Measurements from ENCODE around the gene MTO1.

MTO1 gene

DNA sequence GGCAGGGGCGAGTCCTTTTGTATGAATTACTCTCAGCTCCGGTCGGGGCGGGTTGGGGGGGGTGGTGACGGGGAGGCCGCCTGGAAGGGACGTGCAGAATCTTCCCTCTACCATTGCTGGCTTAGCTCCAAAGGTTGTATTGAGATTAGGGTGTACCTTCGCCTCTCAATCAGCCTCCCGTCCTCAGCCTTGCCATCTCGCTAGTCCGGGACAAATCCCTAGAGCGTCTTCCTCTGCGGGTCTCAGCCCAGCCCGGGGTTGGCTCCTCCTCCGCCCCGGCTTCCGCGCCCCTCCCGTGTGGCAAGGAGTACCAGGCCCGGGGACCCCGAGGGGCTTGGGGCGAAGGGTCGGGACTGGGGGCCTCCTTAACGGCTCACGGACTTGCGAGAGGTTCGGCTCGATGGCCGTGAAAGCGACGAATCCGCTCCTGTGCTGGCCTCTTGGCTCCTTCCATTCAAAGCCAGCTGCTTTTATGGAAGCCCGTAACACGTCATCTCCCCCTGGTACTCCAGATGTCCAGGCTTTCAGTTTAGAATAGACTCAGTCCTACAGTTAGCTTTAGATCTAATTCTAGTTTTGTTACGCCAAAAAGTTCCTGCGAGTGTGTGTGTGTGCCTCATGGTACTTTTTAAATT, 59.9 kb downstream of the MTO1 start:
- Histone ChIP-seq H3K9me3 (ENCODE audit: control insufficient read depth, insufficient read depth, low read depth, low read length) (no peaks in the 10 kb centered on the region), H3K4me1 (ENCODE audit: control insufficient read depth, insufficient read depth, low read length) (no peaks in the 10 kb centered on the region), H3K4me3 (ENCODE audit: low read depth, low read length) (peak overlapping the region; percentile 80), H3K27ac (ENCODE audit: extremely low read depth, low read depth, low read length) (peak overlapping the region; percentile 91), H3K36me3 (ENCODE audit: control insufficient read depth in 2 of 2, insufficient read depth in 1 of 2, low read length in 2 of 2) (peaks cover 2 to 42% of the 10 kb centered on the region in 2 experiments; a peak in 2 of 3 replicates)
- ChIA-PET POLR2A (interaction anchor here (0.5 to 5.9 kb wide), 31 partner anchors 8 to 1684 kb away, joined by 3 to 88 read pairs (median 5); partner anchors contain the start of genes COL12A1, MTO1 and SLC17A5), CTCF (interaction anchor here (0.6 to 3.0 kb wide), 6 partner anchors 8 to 1714 kb away, joined by 3 to 19 read pairs (median 5); partner anchors contain the start of gene SLC17A5)
- peak; percentile 37; the same call in 1 of the 2 replicates for TF ChIP-seq ZNF610 (tag by site-specific recombination; IDR thresholded peaks at IDR 0.05; ENCODE audit: borderline replicate concordance)
- TF ChIP-seq ZNF549 (tag by site-specific recombination; IDR thresholded peaks at IDR 0.05), result no peak
- peak; percentile 49; the same call in 1 of the 2 replicates for TF ChIP-seq ZNF561 (tag by site-specific recombination; IDR thresholded peaks at IDR 0.05; ENCODE audit: borderline replicate concordance)
- TF ChIP-seq GLIS2 (tag by site-specific recombination; IDR thresholded peaks at IDR 0.05), result peak; percentile 87
- TF ChIP-seq, protein P1, sequence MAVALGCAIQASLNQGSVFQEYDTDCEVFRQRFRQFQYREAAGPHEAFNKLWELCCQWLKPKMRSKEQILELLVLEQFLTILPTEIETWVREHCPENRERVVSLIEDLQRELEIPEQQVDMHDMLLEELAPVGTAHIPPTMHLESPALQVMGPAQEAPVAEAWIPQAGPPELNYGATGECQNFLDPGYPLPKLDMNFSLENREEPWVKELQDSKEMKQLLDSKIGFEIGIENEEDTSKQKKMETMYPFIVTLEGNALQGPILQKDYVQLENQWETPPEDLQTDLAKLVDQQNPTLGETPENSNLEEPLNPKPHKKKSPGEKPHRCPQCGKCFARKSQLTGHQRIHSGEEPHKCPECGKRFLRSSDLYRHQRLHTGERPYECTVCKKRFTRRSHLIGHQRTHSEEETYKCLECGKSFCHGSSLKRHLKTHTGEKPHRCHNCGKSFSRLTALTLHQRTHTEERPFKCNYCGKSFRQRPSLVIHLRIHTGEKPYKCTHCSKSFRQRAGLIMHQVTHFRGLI (tag by site-specific recombination; IDR thresholded peaks at IDR 0.05), result 0 out of 2 replicates have a peak, but pooled peaks have one; percentile 9
- TF ChIP-seq ZNF335 (tag by site-specific recombination; conservative IDR thresholded peaks at IDR 0.05), result peak; percentile 72
- peak; percentile 49; the same call in 1 of the 2 replicates for TF ChIP-seq IKZF3 (tag by site-specific recombination; IDR thresholded peaks at IDR 0.05)
- TF ChIP-seq ZNF830 (tag by site-specific recombination; IDR thresholded peaks at IDR 0.05; ENCODE audit: low read depth), result no peak
- TF ChIP-seq, protein P2, sequence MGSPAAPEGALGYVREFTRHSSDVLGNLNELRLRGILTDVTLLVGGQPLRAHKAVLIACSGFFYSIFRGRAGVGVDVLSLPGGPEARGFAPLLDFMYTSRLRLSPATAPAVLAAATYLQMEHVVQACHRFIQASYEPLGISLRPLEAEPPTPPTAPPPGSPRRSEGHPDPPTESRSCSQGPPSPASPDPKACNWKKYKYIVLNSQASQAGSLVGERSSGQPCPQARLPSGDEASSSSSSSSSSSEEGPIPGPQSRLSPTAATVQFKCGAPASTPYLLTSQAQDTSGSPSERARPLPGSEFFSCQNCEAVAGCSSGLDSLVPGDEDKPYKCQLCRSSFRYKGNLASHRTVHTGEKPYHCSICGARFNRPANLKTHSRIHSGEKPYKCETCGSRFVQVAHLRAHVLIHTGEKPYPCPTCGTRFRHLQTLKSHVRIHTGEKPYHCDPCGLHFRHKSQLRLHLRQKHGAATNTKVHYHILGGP (tag by site-specific recombination; IDR thresholded peaks at IDR 0.05), result no peak
- no peak for TF ChIP-seq BCL11B (tag by site-specific recombination; IDR thresholded peaks at IDR 0.05; ENCODE audit: low read depth)
- TF ChIP-seq, protein P3, sequence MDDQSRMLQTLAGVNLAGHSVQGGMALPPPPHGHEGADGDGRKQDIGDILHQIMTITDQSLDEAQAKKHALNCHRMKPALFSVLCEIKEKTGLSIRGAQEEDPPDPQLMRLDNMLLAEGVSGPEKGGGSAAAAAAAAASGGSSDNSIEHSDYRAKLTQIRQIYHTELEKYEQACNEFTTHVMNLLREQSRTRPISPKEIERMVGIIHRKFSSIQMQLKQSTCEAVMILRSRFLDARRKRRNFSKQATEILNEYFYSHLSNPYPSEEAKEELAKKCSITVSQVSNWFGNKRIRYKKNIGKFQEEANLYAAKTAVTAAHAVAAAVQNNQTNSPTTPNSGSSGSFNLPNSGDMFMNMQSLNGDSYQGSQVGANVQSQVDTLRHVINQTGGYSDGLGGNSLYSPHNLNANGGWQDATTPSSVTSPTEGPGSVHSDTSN (CRISPR knock-in tag; IDR thresholded peaks at IDR 0.05), result 0 out of 2 replicates have a peak, but pooled peaks have one; percentile 74
- peak; percentile 77 for TF ChIP-seq ZNF629 (tag by site-specific recombination; IDR thresholded peaks at IDR 0.05)
- TF ChIP-seq ZFP37 (tag by site-specific recombination; IDR thresholded peaks at IDR 0.05), result peak; percentile 79; the same call in 1 of the 2 replicates
- no peak for TF ChIP-seq ZNF2 (tag by site-specific recombination; IDR thresholded peaks at IDR 0.05)
- 0 out of 2 replicates have a peak, but pooled peaks have one; percentile 7 for TF ChIP-seq SP3 (tag by site-specific recombination; IDR thresholded peaks at IDR 0.05)
- TF ChIP-seq ZBTB21 (tag by site-specific recombination; IDR thresholded peaks at IDR 0.05), result peak; percentile 48
- TF ChIP-seq ZXDB (tag by site-specific recombination; IDR thresholded peaks at IDR 0.05), result peak; percentile 25
- peak; percentile 84 for TF ChIP-seq ZNF600 (tag by site-specific recombination; IDR thresholded peaks at IDR 0.05)
- no peak for TF ChIP-seq ZNF223 (tag by site-specific recombination; IDR thresholded peaks at IDR 0.05)
- TF ChIP-seq, protein P4, sequence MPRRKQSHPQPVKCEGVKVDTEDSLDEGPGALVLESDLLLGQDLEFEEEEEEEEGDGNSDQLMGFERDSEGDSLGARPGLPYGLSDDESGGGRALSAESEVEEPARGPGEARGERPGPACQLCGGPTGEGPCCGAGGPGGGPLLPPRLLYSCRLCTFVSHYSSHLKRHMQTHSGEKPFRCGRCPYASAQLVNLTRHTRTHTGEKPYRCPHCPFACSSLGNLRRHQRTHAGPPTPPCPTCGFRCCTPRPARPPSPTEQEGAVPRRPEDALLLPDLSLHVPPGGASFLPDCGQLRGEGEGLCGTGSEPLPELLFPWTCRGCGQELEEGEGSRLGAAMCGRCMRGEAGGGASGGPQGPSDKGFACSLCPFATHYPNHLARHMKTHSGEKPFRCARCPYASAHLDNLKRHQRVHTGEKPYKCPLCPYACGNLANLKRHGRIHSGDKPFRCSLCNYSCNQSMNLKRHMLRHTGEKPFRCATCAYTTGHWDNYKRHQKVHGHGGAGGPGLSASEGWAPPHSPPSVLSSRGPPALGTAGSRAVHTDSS (tag by site-specific recombination; IDR thresholded peaks at IDR 0.05), result 0 out of 2 replicates have a peak, but pooled peaks have one; percentile 22
- no peak for TF ChIP-seq ZNF785 (tag by site-specific recombination; IDR thresholded peaks at IDR 0.05)
- TF ChIP-seq ZNF521 (tag by site-specific recombination; IDR thresholded peaks at IDR 0.05), result no peak
- TF ChIP-seq, protein P5, sequence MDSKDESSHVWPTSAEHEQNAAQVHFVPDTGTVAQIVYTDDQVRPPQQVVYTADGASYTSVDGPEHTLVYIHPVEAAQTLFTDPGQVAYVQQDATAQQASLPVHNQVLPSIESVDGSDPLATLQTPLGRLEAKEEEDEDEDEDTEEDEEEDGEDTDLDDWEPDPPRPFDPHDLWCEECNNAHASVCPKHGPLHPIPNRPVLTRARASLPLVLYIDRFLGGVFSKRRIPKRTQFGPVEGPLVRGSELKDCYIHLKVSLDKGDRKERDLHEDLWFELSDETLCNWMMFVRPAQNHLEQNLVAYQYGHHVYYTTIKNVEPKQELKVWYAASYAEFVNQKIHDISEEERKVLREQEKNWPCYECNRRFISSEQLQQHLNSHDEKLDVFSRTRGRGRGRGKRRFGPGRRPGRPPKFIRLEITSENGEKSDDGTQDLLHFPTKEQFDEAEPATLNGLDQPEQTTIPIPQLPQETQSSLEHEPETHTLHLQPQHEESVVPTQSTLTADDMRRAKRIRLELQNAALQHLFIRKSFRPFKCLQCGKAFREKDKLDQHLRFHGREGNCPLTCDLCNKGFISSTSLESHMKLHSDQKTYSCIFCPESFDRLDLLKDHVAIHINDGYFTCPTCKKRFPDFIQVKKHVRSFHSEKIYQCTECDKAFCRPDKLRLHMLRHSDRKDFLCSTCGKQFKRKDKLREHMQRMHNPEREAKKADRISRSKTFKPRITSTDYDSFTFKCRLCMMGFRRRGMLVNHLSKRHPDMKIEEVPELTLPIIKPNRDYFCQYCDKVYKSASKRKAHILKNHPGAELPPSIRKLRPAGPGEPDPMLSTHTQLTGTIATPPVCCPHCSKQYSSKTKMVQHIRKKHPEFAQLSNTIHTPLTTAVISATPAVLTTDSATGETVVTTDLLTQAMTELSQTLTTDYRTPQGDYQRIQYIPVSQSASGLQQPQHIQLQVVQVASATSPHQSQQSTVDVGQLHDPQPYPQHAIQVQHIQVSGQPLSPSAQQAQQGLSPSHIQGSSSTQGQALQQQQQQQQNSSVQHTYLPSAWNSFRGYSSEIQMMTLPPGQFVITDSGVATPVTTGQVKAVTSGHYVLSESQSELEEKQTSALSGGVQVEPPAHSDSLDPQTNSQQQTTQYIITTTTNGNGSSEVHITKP (tag by site-specific recombination; IDR thresholded peaks at IDR 0.05), result peak; percentile 91
- TF ChIP-seq ZBTB20 (tag by site-specific recombination; IDR thresholded peaks at IDR 0.05), result peak; percentile 91
- TF ChIP-seq, protein P6, sequence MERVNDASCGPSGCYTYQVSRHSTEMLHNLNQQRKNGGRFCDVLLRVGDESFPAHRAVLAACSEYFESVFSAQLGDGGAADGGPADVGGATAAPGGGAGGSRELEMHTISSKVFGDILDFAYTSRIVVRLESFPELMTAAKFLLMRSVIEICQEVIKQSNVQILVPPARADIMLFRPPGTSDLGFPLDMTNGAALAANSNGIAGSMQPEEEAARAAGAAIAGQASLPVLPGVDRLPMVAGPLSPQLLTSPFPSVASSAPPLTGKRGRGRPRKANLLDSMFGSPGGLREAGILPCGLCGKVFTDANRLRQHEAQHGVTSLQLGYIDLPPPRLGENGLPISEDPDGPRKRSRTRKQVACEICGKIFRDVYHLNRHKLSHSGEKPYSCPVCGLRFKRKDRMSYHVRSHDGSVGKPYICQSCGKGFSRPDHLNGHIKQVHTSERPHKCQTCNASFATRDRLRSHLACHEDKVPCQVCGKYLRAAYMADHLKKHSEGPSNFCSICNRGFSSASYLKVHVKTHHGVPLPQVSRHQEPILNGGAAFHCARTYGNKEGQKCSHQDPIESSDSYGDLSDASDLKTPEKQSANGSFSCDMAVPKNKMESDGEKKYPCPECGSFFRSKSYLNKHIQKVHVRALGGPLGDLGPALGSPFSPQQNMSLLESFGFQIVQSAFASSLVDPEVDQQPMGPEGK (tag by site-specific recombination; IDR thresholded peaks at IDR 0.05), result peak; percentile 87
- TF ChIP-seq ZNF394 (tag by site-specific recombination; IDR thresholded peaks at IDR 0.05; ENCODE audit: borderline replicate concordance), result peak; percentile 63; the same call in 1 of the 2 replicates

Measured in HEK293 (cell line).